CD4-positive, CD25-positive, alpha-beta regulatory T cell (primary cell): ENCODE results near the gene PHACTR3. TPM values are rescaled to one million over a fixed set of nuclear protein-coding genes. Genes with fewer than 3 reads are reported as not detected.

ENCODE experiments used
- ATAC-seq, 2 donors: fragments of 150-1000 bp; cut with Tn5 transposase; one replicate each; pipeline ENCODE4 v1.10.0; 2021; ENCODE audit warnings: low read depth in 2 of 2, moderate number of reproducible peaks in 2 of 2, moderate library complexity in 1 of 2
- DNase-seq, 3 donors: peaks; one replicate each; pipeline versions ENCODE4 v3.0.0 to v3.0.0-alpha.2; 2012 to 2022; ENCODE audit warnings: mixed read lengths in 1 of 3
- H3K27ac ChIP-seq: one replicate; pipeline ENCODE4 v1.7.0; 2013; ENCODE audit warnings: mild to moderate bottlenecking, low read length; ENCODE audit not compliant: insufficient read depth, poor library complexity, severe bottlenecking
- H3K27me3 ChIP-seq: one replicate; pipeline ENCODE4 v1.7.0; 2013; ENCODE audit warnings: low read length; ENCODE audit not compliant: control insufficient read depth, insufficient read depth
- H3K36me3 ChIP-seq: one replicate; pipeline ENCODE4 v1.7.0; 2013; ENCODE audit warnings: mild to moderate bottlenecking, low read length, moderate library complexity; ENCODE audit not compliant: control insufficient read depth, insufficient read depth
- H3K4me1 ChIP-seq: 2 replicates; pipeline ENCODE4 v1.7.0; 2013; ENCODE audit warnings: mild to moderate bottlenecking, low read length; ENCODE audit not compliant: insufficient read depth, control insufficient read depth, poor library complexity, severe bottlenecking
- H3K4me3 ChIP-seq: one replicate; pipeline ENCODE4 v1.7.0; 2013; ENCODE audit warnings: low read depth, mild to moderate bottlenecking, low read length, moderate library complexity
- H3K9me3 ChIP-seq, 2 experiments: 1 replicate in 1 of 2; 2 replicates in 1 of 2; pipeline ENCODE4 v1.7.0; 2013; ENCODE audit warnings: low read length in 2 of 2, mild to moderate bottlenecking in 1 of 2, moderate library complexity in 1 of 2; ENCODE audit not compliant: control insufficient read depth in 2 of 2
- H3K27ac Mint-ChIP-seq, 3 donors: one replicate each; pipeline ENCODE4 v1.8.0; 2020 to 2022; ENCODE audit warnings: mild to moderate bottlenecking in 3 of 3, mixed read lengths in 3 of 3, moderate library complexity in 2 of 3
- H3K27me3 Mint-ChIP-seq: one replicate; pipeline ENCODE4 v1.8.0; 2022; ENCODE audit warnings: mild to moderate bottlenecking, mixed read lengths
- H3K36me3 Mint-ChIP-seq: one replicate; pipeline ENCODE4 v1.8.0; 2020; ENCODE audit warnings: mixed read lengths
- H3K4me1 Mint-ChIP-seq, 4 donors: one replicate each; pipeline ENCODE4 v1.8.0; 2020 to 2022; ENCODE audit warnings: mixed read lengths in 4 of 4, mild to moderate bottlenecking in 1 of 4
- H3K4me3 Mint-ChIP-seq, 4 donors: one replicate each; pipeline ENCODE4 v1.8.0; 2020 to 2022; ENCODE audit warnings: mild to moderate bottlenecking in 4 of 4, mixed read lengths in 4 of 4, moderate library complexity in 3 of 4
- H3K9me3 Mint-ChIP-seq, 7 donors: one replicate each; pipeline ENCODE4 v1.8.0; 2020 to 2022; ENCODE audit warnings: mixed read lengths in 7 of 7, mild to moderate bottlenecking in 3 of 7, moderate library complexity in 2 of 7
- polyA plus RNA-seq, 4 donors: library from polyadenylated mRNA; unstranded; fragments of 300-500 nt; fragmentation: Illumina TruSeq; gene quantifications; one replicate each; pipeline ENCODE4 v1.2.3, GENCODE V29; 2021
- total RNA-seq: library from RNA; stranded (reverse); gene quantifications from one replicate; pipeline ENCODE4 v1.2.3, GENCODE V29; 2022

PHACTR3 gene
- total and polyA plus RNA-seq, 5 donors from 2014 or later: not detected

DNA sequence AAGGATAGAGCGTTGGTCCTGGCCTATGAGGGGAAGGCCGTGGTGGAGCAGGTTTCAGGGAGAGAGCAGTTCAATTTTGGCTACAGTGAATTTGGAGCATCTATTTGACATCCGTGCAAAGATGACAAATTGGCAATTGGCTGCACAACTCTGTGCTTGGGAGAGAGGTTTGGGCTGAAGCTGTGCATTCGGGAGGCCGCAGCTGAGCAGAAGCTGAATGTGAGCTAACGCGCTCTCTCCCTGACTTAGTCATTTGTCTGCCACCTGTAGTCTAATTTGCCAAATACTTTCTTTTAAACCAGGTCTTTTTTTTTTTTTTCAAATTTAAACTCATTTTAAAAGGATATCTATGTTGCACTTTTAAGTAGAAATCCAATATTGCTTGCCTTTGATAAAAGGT lies 78.8 kb downstream of the PHACTR3 start:
- Histone ChIP-seq H3K36me3 (no peaks in the 10 kb centered on the region), H3K27me3 (no peaks in the 10 kb centered on the region), H3K9me3 (no peaks in the 10 kb centered on the region), H3K27ac (no peak overlapping the region), H3K4me3 (no peak overlapping the region), H3K4me1 (no peaks in the 10 kb centered on the region)
- Mint-ChIP-seq H3K27me3 (no peaks in the 10 kb centered on the region), H3K36me3 (no peaks in the 10 kb centered on the region), H3K4me1 (no peaks in the 10 kb centered on the region), H3K9me3 (peaks cover 0 to 4% (median 0%) of the 10 kb centered on the region in 7 donors), H3K4me3 (no peak overlapping the region), H3K27ac (no peak overlapping the region)
- ATAC-seq: no peak
- no peak for DNase-seq

DNA sequence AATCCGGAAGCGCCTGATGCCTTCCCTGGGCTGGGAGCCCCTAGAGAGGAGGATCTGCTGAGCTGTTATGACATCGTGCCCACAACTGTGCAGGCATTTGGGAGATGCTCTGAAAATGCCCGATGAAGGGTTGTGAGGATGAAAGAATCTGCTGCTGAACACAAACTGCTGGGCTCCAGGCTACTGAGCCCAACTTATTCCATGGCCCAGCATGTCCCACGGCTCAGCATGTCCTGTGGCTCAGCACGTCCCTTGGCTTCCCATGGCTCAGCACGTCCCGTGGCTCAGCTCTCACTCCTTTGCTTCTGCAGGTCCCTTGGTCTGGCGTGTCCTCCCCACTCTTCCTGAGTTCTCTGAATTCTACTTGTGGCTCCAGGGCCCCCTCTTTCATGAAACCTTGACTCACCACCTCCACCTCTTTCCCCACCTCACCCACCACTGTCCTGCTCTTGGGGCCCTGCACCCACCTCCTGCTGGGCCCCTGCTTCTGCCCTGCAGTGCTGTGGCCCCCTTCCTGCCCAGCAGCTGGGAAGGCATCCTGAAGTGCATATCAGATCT lies 80.4 kb downstream of the PHACTR3 start:
- H3K27me3 Mint-ChIP-seq: no peaks in the 10 kb centered on the region
- DNase-seq (no peak), ATAC-seq (no peak)
- H3K4me1 ChIP-seq: no peaks in the 10 kb centered on the region
- no peak overlapping the region for H3K4me3 Mint-ChIP-seq
- H3K4me3 ChIP-seq: no peak overlapping the region
- H3K4me1 Mint-ChIP-seq: no peaks in the 10 kb centered on the region
- no peaks in the 10 kb centered on the region for H3K36me3 Mint-ChIP-seq
- H3K27ac Mint-ChIP-seq: no peak overlapping the region
- no peaks in the 10 kb centered on the region for H3K9me3 ChIP-seq
- H3K36me3 ChIP-seq: no peaks in the 10 kb centered on the region
- peaks cover 0 to 4% (median 0%) of the 10 kb centered on the region in 7 donors for H3K9me3 Mint-ChIP-seq
- no peaks in the 10 kb centered on the region for H3K27me3 ChIP-seq
- no peak overlapping the region for H3K27ac ChIP-seq

DNA sequence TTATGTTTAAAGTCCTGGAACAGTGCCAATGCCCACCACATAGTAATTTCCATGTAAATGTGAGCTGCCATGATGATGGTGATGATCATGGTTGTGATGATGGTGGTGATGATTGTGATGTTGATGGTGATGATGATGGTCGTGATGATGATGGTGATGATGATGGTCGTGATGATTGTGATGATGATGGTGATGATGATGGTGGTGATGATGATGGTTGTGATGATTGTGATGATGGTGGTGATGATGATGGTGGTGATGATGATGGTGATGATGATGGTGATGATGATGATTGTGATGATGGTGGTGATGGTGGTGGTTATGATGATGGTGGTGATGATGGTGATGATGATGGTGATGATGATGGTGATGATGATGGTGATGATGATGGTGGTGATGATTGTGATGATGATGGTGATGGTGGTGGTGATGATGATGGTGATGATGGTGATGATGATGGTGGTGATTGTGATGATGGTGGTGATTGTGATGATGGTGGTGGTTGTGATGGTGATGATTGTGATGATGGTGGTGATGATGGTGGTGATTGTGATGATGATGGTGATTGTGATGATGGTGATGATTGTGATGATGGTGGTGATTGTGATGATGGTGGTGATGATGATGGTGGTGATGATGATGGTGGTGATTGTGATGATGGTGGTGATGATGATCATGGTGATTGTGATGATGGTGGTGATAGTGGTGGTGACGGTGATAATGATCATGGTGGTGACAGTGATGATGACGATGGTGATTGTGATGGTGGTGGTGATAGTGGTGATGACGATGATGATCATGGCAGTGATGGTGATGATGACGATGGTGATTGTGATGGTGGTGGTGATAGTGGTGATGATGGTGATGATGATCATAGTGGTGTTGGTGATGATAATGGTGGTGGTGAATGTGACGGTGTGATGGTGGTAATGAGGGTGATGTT lies 82.3 kb downstream of the PHACTR3 start:
- H3K27ac Mint-ChIP-seq: no peak overlapping the region
- no peaks in the 10 kb centered on the region for H3K4me1 Mint-ChIP-seq
- H3K36me3 ChIP-seq: no peaks in the 10 kb centered on the region
- no peak overlapping the region for H3K27ac ChIP-seq
- no peak overlapping the region for H3K4me3 ChIP-seq
- no peaks in the 10 kb centered on the region for H3K36me3 Mint-ChIP-seq
- no peaks in the 10 kb centered on the region for H3K4me1 ChIP-seq
- no peak overlapping the region for H3K4me3 Mint-ChIP-seq
- H3K9me3 ChIP-seq: no peaks in the 10 kb centered on the region
- ATAC-seq (no peak), DNase-seq (no peak)
- H3K9me3 Mint-ChIP-seq: peaks cover 0 to 5% (median 0%) of the 10 kb centered on the region in 7 donors
- no peaks in the 10 kb centered on the region for H3K27me3 ChIP-seq
- no peaks in the 10 kb centered on the region for H3K27me3 Mint-ChIP-seq

DNA sequence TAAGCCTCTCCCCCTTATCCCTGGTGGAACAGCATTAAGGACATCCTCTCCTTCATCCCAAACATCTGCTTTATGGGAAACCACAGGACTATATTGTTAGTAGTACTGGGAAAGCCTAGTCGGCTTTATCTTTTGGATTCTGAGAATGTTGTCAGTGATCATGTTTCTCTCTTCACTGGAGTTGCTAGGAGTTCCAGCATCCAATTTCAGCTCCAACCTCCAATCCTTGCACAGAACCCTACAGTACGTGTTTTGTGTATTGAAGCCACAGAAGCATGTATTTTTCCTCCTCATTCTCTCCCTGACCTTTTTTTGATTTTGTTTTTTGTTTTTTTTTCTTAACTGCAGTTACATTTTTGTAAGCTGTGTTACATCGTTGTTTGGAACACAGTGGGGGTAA lies 84.0 kb downstream of the PHACTR3 start:
- no peaks in the 10 kb centered on the region for H3K36me3 ChIP-seq

DNA sequence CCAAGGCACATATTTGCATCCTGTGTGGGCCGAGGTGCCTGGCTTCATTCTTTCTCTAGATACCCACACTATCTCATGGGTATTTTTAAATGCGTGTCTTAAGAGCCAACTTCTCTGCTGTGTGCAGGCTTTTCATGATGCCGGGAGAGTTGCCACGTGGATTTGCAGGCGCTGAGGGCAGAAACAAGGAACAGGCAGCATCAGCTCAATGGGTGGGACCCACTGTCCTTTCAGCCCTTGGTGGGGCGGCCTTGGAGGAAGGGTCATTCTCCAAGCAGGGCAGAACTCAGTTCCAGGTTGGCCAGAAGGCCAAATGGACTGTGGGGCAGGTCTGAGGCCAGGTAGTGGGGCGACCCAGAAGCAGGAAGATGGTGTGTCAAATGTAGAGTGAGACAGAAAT lies 84.7 kb downstream of the PHACTR3 start:
- no peak overlapping the region for H3K27ac ChIP-seq
- no peaks in the 10 kb centered on the region for H3K36me3 ChIP-seq
- H3K27ac Mint-ChIP-seq: no peak overlapping the region
- H3K4me1 Mint-ChIP-seq: no peaks in the 10 kb centered on the region
- no peak overlapping the region for H3K4me3 Mint-ChIP-seq
- H3K4me1 ChIP-seq: no peaks in the 10 kb centered on the region
- no peaks in the 10 kb centered on the region for H3K9me3 ChIP-seq
- no peak for ATAC-seq
- H3K27me3 Mint-ChIP-seq: no peaks in the 10 kb centered on the region
- no peaks in the 10 kb centered on the region for H3K36me3 Mint-ChIP-seq
- H3K27me3 ChIP-seq: no peaks in the 10 kb centered on the region
- peaks cover 0 to 4% (median 0%) of the 10 kb centered on the region in 7 donors for H3K9me3 Mint-ChIP-seq
- H3K4me3 ChIP-seq: no peak overlapping the region
- DNase-seq: no peak

More for the DNA sequence above, 84.0 kb downstream of the PHACTR3 start:
- no peak overlapping the region for H3K4me3 Mint-ChIP-seq
- H3K27me3 Mint-ChIP-seq: no peaks in the 10 kb centered on the region
- no peak overlapping the region for H3K27ac Mint-ChIP-seq
- Histone ChIP-seq H3K4me1 (no peaks in the 10 kb centered on the region), H3K27ac (no peak overlapping the region), H3K9me3 (no peaks in the 10 kb centered on the region), H3K4me3 (no peak overlapping the region), H3K27me3 (no peaks in the 10 kb centered on the region)
- H3K4me1 Mint-ChIP-seq: no peaks in the 10 kb centered on the region
- H3K9me3 Mint-ChIP-seq: peaks cover 0 to 5% (median 0%) of the 10 kb centered on the region in 7 donors
- no peaks in the 10 kb centered on the region for H3K36me3 Mint-ChIP-seq
- ATAC-seq (no peak), DNase-seq (no peak)

DNA sequence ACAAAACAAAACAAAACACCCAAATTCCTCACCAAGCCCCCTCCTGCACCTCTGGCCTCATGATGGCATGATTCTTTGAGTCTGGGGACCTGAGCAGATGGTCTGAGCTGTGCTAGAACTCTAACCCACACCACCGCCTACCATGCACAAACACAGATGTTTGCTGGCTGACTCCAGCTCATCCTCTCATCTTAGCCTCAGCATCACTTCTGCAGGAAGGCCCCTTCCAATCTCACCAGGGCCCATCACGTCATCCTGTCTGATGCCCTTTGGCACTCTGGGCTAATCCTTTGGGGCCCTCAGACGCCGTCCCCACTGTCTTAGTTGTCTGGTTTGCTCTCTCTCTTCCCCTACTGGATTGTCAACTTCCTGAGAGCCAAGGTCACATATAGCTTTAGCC lies 85.8 kb downstream of the PHACTR3 start:
- Histone ChIP-seq H3K27me3 (no peaks in the 10 kb centered on the region), H3K9me3 (no peaks in the 10 kb centered on the region), H3K4me3 (no peak overlapping the region), H3K36me3 (no peaks in the 10 kb centered on the region), H3K27ac (no peak overlapping the region), H3K4me1 (no peaks in the 10 kb centered on the region)
- H3K4me3 Mint-ChIP-seq: no peak overlapping the region
- H3K36me3 Mint-ChIP-seq: no peaks in the 10 kb centered on the region
- peaks cover 0 to 4% (median 0%) of the 10 kb centered on the region in 7 donors for H3K9me3 Mint-ChIP-seq
- DNase-seq: no peak
- H3K27me3 Mint-ChIP-seq: no peaks in the 10 kb centered on the region
- no peak overlapping the region for H3K27ac Mint-ChIP-seq
- no peak for ATAC-seq
- no peaks in the 10 kb centered on the region for H3K4me1 Mint-ChIP-seq

DNA sequence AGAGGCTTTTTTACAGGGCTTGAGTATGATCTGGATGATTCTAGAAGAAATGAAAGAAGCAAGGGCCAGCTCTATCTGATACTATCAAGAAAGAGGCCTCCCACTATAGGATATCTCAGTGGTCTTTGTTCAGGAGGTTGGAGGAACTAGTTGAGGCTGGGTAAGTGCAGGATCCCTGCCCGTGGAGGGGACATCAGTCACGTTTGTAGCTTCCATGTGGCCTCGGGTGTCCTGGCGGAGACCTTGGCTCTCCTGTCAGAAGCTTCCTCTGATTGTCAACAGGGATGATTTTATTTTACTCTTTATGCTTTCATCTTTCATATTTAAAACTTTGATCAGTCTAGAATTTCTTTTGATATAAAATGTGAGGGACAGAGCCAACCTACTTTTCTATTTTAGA lies 86.6 kb downstream of the PHACTR3 start:
- Histone ChIP-seq H3K4me3 (no peak overlapping the region), H3K9me3 (no peaks in the 10 kb centered on the region), H3K36me3 (no peaks in the 10 kb centered on the region), H3K27ac (no peak overlapping the region), H3K4me1 (no peaks in the 10 kb centered on the region), H3K27me3 (no peaks in the 10 kb centered on the region)
- H3K27me3 Mint-ChIP-seq: no peaks in the 10 kb centered on the region
- DNase-seq: no peak
- H3K9me3 Mint-ChIP-seq: peaks cover 0 to 4% (median 0%) of the 10 kb centered on the region in 7 donors
- no peak overlapping the region for H3K27ac Mint-ChIP-seq
- H3K36me3 Mint-ChIP-seq: no peaks in the 10 kb centered on the region
- no peak for ATAC-seq
- no peaks in the 10 kb centered on the region for H3K4me1 Mint-ChIP-seq
- no peak overlapping the region for H3K4me3 Mint-ChIP-seq

DNA sequence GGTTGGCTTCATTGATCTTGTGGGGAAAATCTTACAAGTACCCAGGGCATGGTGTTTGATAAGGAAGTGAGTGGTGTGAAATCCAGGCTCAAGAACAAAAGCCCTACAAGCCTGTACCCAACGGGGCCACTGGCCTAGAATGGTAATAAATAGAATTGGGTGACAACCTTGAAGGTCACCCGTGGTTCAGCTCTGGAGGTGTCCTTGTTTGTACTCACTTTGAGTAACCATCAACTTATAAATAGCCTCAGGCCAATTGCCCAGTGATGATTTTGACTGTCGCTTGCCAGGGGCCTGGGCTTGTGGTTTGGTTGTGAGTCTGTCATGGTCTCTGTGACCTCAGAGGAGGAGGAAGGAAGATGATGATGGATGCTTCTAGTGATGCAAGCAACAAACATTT lies 87.8 kb downstream of the PHACTR3 start:
- no peak overlapping the region for H3K27ac ChIP-seq
- no peak for ATAC-seq
- no peak overlapping the region for H3K4me3 ChIP-seq
- H3K27me3 Mint-ChIP-seq: no peaks in the 10 kb centered on the region
- H3K27ac Mint-ChIP-seq: no peak overlapping the region
- H3K36me3 ChIP-seq: no peaks in the 10 kb centered on the region
- H3K27me3 ChIP-seq: no peaks in the 10 kb centered on the region
- no peaks in the 10 kb centered on the region for H3K4me1 Mint-ChIP-seq
- H3K9me3 Mint-ChIP-seq: peaks cover 0 to 4% (median 0%) of the 10 kb centered on the region in 7 donors
- H3K36me3 Mint-ChIP-seq: no peaks in the 10 kb centered on the region
- no peaks in the 10 kb centered on the region for H3K4me1 ChIP-seq
- H3K9me3 ChIP-seq: no peaks in the 10 kb centered on the region
- DNase-seq: no peak
- H3K4me3 Mint-ChIP-seq: no peak overlapping the region
